H1 (cell line): ENCODE measurements around the gene LIMK2. TPM values are rescaled to one million over a fixed set of nuclear protein-coding genes. Genes with fewer than 3 reads are reported as not detected.

Experiments used
- CTCF ChIA-PET: fragments of 300-600 bp; sonication (Branson Sonifier 250); formaldehyde crosslinking; loops from one replicate; lab custom pipeline; 2021; ENCODE audit not compliant: partially characterized antibody; lab: Charles Lee
- POLR2A ChIA-PET: fragments of 300-600 bp; sonication (Branson Sonifier 250); formaldehyde crosslinking; loops from one replicate; lab custom pipeline; 2021; ENCODE audit warnings: inconsistent platforms; ENCODE audit not compliant: partially characterized antibody; lab: Charles Lee
- DNase-seq, 2 experiments: peaks; one replicate each; pipeline versions ENCODE4 v3.0.0 to v3.0.0-alpha.2; 2010 to 2022; ENCODE audit warnings: low spot score in 2 of 2, low read depth in 1 of 2, mixed read lengths in 1 of 2
- FAIRE-seq: peaks from 2 replicates; lab custom pipeline; 2011; peaks lifted over from hg19 to GRCh38; lab: Jason Lieb, UNC
- H2AFZ ChIP-seq: 2 replicates; pipeline ENCODE4 v1.8.1; 2012; ENCODE audit warnings: low read length, inconsistent platforms
- H2AK5ac ChIP-seq: 2 replicates; pipeline ENCODE4 v1.6.1; 2013; ENCODE audit warnings: low read depth, low read length
- H2BK120ac ChIP-seq: replicated peaks from 2 replicates; pipeline ENCODE3; 2013; ENCODE audit warnings: low read depth, low read length, inconsistent platforms
- H2BK12ac ChIP-seq: 2 replicates; pipeline ENCODE4 v1.6.1; 2013; ENCODE audit warnings: low read depth, low read length
- H2BK15ac ChIP-seq: 2 replicates; pipeline ENCODE4 v1.6.1; 2013; ENCODE audit warnings: low read length
- H2BK20ac ChIP-seq: 2 replicates; pipeline ENCODE4 v1.6.1; 2013; ENCODE audit warnings: low read length
- H2BK5ac ChIP-seq: 2 replicates; pipeline ENCODE4 v1.6.1; 2013; ENCODE audit warnings: low read depth, low read length
- H3K14ac ChIP-seq: 2 replicates; pipeline ENCODE4 v1.6.1; 2013; ENCODE audit warnings: inconsistent platforms; ENCODE audit not compliant: insufficient read length
- H3K18ac ChIP-seq: 2 replicates; pipeline ENCODE4 v1.6.1; 2013; ENCODE audit warnings: low read length; ENCODE audit errors: extremely low read depth
- H3K23ac ChIP-seq: 2 replicates; pipeline ENCODE4 v1.6.1; 2013; ENCODE audit warnings: inconsistent platforms; ENCODE audit not compliant: insufficient read length
- H3K23me2 ChIP-seq: 2 replicates; pipeline ENCODE4 v1.6.1; 2013; ENCODE audit warnings: low read depth, low read length
- H3K27ac ChIP-seq: 2 replicates; pipeline ENCODE4 v1.6.1; 2011; ENCODE audit warnings: low read depth, low read length, inconsistent platforms
- H3K27me3 ChIP-seq, 4 experiments: replicated peaks in 1 of 4; 1 replicate in 1 of 4; 2 replicates in 3 of 4; pipeline versions ENCODE4 v1.6.1 to v1.8.1; 2011 to 2013; ENCODE audit warnings: low read length in 3 of 4, mild to moderate bottlenecking in 3 of 4, inconsistent platforms in 2 of 4, mixed read lengths in 2 of 4, moderate library complexity in 1 of 4; ENCODE audit not compliant: control insufficient read depth in 3 of 4, insufficient read depth in 3 of 4; ENCODE audit errors: extremely low read depth in 1 of 4
- H3K36me3 ChIP-seq, 4 experiments: 2 replicates each; pipeline versions ENCODE4 v1.6.1 to v1.8.1; 2011 to 2013; ENCODE audit warnings: mild to moderate bottlenecking in 4 of 4, low read length in 3 of 4, moderate library complexity in 2 of 4, control low read depth in 1 of 4, inconsistent platforms in 1 of 4; ENCODE audit not compliant: insufficient read depth in 4 of 4, control insufficient read depth in 2 of 4
- H3K4ac ChIP-seq: replicated peaks from 2 replicates; pipeline ENCODE3; 2013; ENCODE audit warnings: low read length, low read depth, mixed read lengths, inconsistent platforms; ENCODE audit not compliant: insufficient read length
- H3K4me1 ChIP-seq, 4 experiments: replicated peaks in 1 of 4; 1 replicate in 1 of 4; 2 replicates in 3 of 4; pipeline versions ENCODE4 v1.6.1 to v1.8.1; 2011 to 2013; ENCODE audit warnings: low read length in 3 of 4, inconsistent platforms in 2 of 4, mixed read lengths in 1 of 4; ENCODE audit not compliant: insufficient read depth in 4 of 4, control insufficient read depth in 3 of 4
- H3K4me2 ChIP-seq, 2 experiments: 2 replicates each; pipeline versions ENCODE4 v1.6.1 to v1.8.1; 2011 to 2013; ENCODE audit warnings: low read depth in 2 of 2, low read length in 2 of 2, control low read depth in 1 of 2, inconsistent platforms in 1 of 2, mild to moderate bottlenecking in 1 of 2; ENCODE audit not compliant: insufficient read depth in 1 of 2
- H3K4me3 ChIP-seq, 4 experiments: fragments of 200-600, 300-600 bp in 1 of 4; sonication (generic), shearing (Covaris generic), sonication (Bioruptor Twin) in 1 of 4; 2 replicates each; pipeline versions ENCODE4 v1.5.1 to v1.8.1; 2011 to 2016; ENCODE audit warnings: low read length in 4 of 4, low read depth in 3 of 4, control low read depth in 2 of 4, inconsistent platforms in 2 of 4, mild to moderate bottlenecking in 2 of 4, mixed read lengths in 1 of 4, moderate library complexity in 1 of 4; ENCODE audit not compliant: insufficient read depth in 2 of 4; ENCODE audit errors: extremely low read depth in 1 of 4
- H3K56ac ChIP-seq: replicated peaks from 2 replicates; pipeline ENCODE3; 2013; ENCODE audit warnings: low read depth, mild to moderate bottlenecking, mixed read lengths, low read length, inconsistent platforms; ENCODE audit not compliant: insufficient read length
- H3K79me1 ChIP-seq: 2 replicates; pipeline ENCODE4 v1.6.1; 2013; ENCODE audit warnings: low read depth, low read length, control low read depth
- H3K79me2 ChIP-seq, 2 experiments: 2 replicates each; pipeline versions ENCODE4 v1.6.1 to v1.8.1; 2012 to 2013; ENCODE audit warnings: low read length in 2 of 2, mild to moderate bottlenecking in 2 of 2, inconsistent platforms in 1 of 2; ENCODE audit not compliant: insufficient read depth in 2 of 2, control insufficient read depth in 1 of 2
- H3K9ac ChIP-seq, 4 experiments: replicated peaks in 1 of 4; 1 replicate in 1 of 4; 2 replicates in 3 of 4; pipeline versions ENCODE4 v1.6.1 to v1.8.1; 2011 to 2013; ENCODE audit warnings: low read depth in 3 of 4, low read length in 3 of 4, control low read depth in 2 of 4, mild to moderate bottlenecking in 2 of 4, moderate library complexity in 2 of 4, inconsistent platforms in 1 of 4; ENCODE audit errors: extremely low read depth in 1 of 4
- H3K9me3 ChIP-seq, 2 experiments: 2 replicates each; pipeline versions ENCODE4 v1.6.1 to v1.8.1; 2012 to 2013; ENCODE audit warnings: mild to moderate bottlenecking in 2 of 2, moderate library complexity in 2 of 2, control low read depth in 1 of 2, inconsistent platforms in 1 of 2, low read depth in 1 of 2, low read length in 1 of 2, mixed read lengths in 1 of 2; ENCODE audit not compliant: insufficient read depth in 2 of 2
- H4K20me1 ChIP-seq, 2 experiments: replicated peaks in 1 of 2; 2 replicates each; pipeline versions ENCODE3 to v1.8.1; 2011 to 2013; ENCODE audit warnings: inconsistent platforms in 2 of 2, low read length in 2 of 2, mild to moderate bottlenecking in 1 of 2; ENCODE audit not compliant: insufficient read depth in 2 of 2, control insufficient read depth in 1 of 2
- H4K5ac ChIP-seq: 2 replicates; pipeline ENCODE4 v1.6.1; 2013; ENCODE audit warnings: low read length, low read depth, mixed read lengths, inconsistent platforms; ENCODE audit not compliant: insufficient read length
- H4K8ac ChIP-seq: 2 replicates; pipeline ENCODE4 v1.8.0; 2013; ENCODE audit warnings: mild to moderate bottlenecking, moderate library complexity, low read length, inconsistent platforms; ENCODE audit not compliant: insufficient read depth; ENCODE audit errors: extremely low read depth
- H4K91ac ChIP-seq: replicated peaks from 2 replicates; pipeline ENCODE3; 2013; ENCODE audit warnings: low read length, mixed read lengths, inconsistent platforms; ENCODE audit not compliant: insufficient read length
- ASH2L ChIP-seq: fragments of 200-600, 300-600 bp; sonication (generic); IDR thresholded peaks from one replicate; pipeline ENCODE4 v1.7.1; 2017; ENCODE audit warnings: low read length
- BRCA1 ChIP-seq: IDR thresholded peaks from 2 replicates; pipeline ENCODE4 v1.6.1; 2012; ENCODE audit warnings: low read depth, low read length, improper control_type of control experiment
- FOSL1 ChIP-seq: IDR thresholded peaks from 2 replicates; pipeline ENCODE4 v1.6.1; 2011; ENCODE audit warnings: mild to moderate bottlenecking, low read depth, low read length, moderate library complexity; ENCODE audit not compliant: insufficient read depth
- JUND ChIP-seq: IDR thresholded peaks from 2 replicates; pipeline ENCODE4 v1.6.1; 2011; ENCODE audit warnings: mild to moderate bottlenecking, improper control_type of control experiment, low read length
- KDM4A ChIP-seq: IDR thresholded peaks from one replicate; pipeline ENCODE4 v1.7.1; 2012; ENCODE audit warnings: low read depth, mild to moderate bottlenecking, moderate library complexity, low read length, inconsistent platforms; ENCODE audit not compliant: severe bottlenecking
- NANOG ChIP-seq: IDR thresholded peaks from 2 replicates; pipeline ENCODE4 v1.6.1; 2011; ENCODE audit warnings: low read length, low read depth, mild to moderate bottlenecking, inconsistent platforms; ENCODE audit not compliant: insufficient read depth, poor library complexity, severe bottlenecking
- NRF1 ChIP-seq: IDR thresholded peaks from 2 replicates; pipeline ENCODE4 v1.6.1; 2011; ENCODE audit warnings: mild to moderate bottlenecking, low read depth, low read length, improper control_type of control experiment
- RFX5 ChIP-seq: IDR thresholded peaks from 2 replicates; pipeline ENCODE4 v1.6.1; 2011; ENCODE audit warnings: low read depth, low read length, improper control_type of control experiment, borderline replicate concordance
- SIX5 ChIP-seq: IDR thresholded peaks from 2 replicates; pipeline ENCODE4 v1.6.1; 2011; ENCODE audit warnings: mild to moderate bottlenecking, low read depth, low read length
- SRF ChIP-seq: IDR thresholded peaks from 2 replicates; pipeline ENCODE4 v1.6.1; 2011; ENCODE audit warnings: mild to moderate bottlenecking, low read depth, low read length, moderate library complexity
- USF2 ChIP-seq: IDR thresholded peaks from 2 replicates; pipeline ENCODE4 v1.6.1; 2011; ENCODE audit warnings: low read length, improper control_type of control experiment
- WGBS, 2 experiments: shearing (Covaris generic) in 1 of 2; methylation state at CpG; one replicate each; pipeline versions ENCODE4 v1.1.6 to v1.1.7; 2013 to 2015; ENCODE audit warnings: low lambda C conversion rate in 2 of 2, mixed read lengths in 2 of 2, inconsistent platforms in 1 of 2, low coverage in 1 of 2, missing lambda C conversion rate in 1 of 2; ENCODE audit not compliant: insufficient replicate concordance in 2 of 2, insufficient coverage in 1 of 2, insufficient read length in 1 of 2; ENCODE audit errors: extremely low coverage in 1 of 2, missing lambda C conversion rate in 1 of 2; 5-methylcytosine and 5-hydroxymethylcytosine counted together
- polyA plus RNA-seq, 7 experiments: library from polyadenylated mRNA; depleted of rRNA in 3 of 7; stranded (reverse) in 5 of 7; unstranded in 2 of 7; fragments of >200 nt in 5 of 7; fragments of 200-250 nt in 2 of 7; gene quantifications; 1 replicate in 5 of 7; 2 replicates in 1 of 7; 4 replicates in 1 of 7; pipeline versions ENCODE4 v1.2.1 to v1.2.3, GENCODE V29; 2011 to 2013; ENCODE audit warnings: missing spikeins in 2 of 7, mixed read lengths in 2 of 7
- total RNA-seq: library from RNA; stranded (reverse); fragmentation: NEBNext Ultra II Directional; extraction: Animal tissue kit (Norgen Biotek cat#: 25700); gene quantifications from 2 replicates; pipeline ENCODE4 v1.2.1, GENCODE V29; 2021

LIMK2 gene
- total and polyA plus RNA-seq, 2 of the 8 experiments (the other 6 are each of a cell fraction or from before 2014, with no cell fraction given), result 13.2 to 37.6 TPM

- Histone ChIP-seq H3K4me3 (peak overlapping the region in 2 of 4 experiments; percentile 11 to 26; a peak in 4 of 8 replicates), H4K5ac (no peak overlapping the region), H3K23me2 (no peaks in the 10 kb centered on the region), H3K18ac (peak overlapping the region; percentile 56; the same call in 1 of the 2 replicates), H3K9me3 (no peaks in the 10 kb centered on the region), H4K8ac (no peak overlapping the region), H2BK120ac (no peak overlapping the region), H3K9ac (peak overlapping the region in 2 of 4 experiments; percentile 20 to 39; a peak in 4 of 7 replicates), H3K23ac (no peak overlapping the region), H3K14ac (no peak overlapping the region), H3K27me3 (no peaks in the 10 kb centered on the region), H4K91ac (no peak overlapping the region), H2AK5ac (no peak overlapping the region), H3K79me2 (no peaks in the 10 kb centered on the region), H4K20me1 (peaks cover 3% of the 10 kb centered on the region in 2 experiments), H3K27ac (peak overlapping the region; percentile 44), H3K79me1 (no peaks in the 10 kb centered on the region), H3K4me1 (peaks cover 0 to 13% (median 5%) of the 10 kb centered on the region in 4 experiments; a peak in 4 of 7 replicates), H2BK12ac (no peak overlapping the region; the same call in 1 of the 2 replicates), H3K56ac (no peak overlapping the region), H3K36me3 (peaks cover 6 to 55% (median 15%) of the 10 kb centered on the region in 4 experiments), H2BK20ac (0 out of 2 replicates have a peak overlapping the region, but pooled peaks have one; percentile 6), H3K4ac (no peak overlapping the region), H2AFZ (no peak overlapping the region), H2BK5ac (peak overlapping the region; percentile 72; the same call in 1 of the 2 replicates), H2BK15ac (no peak overlapping the region), H3K4me2 (peak overlapping the region; percentile 28 to 58)
- WGBS, 2 experiments, result 46% methylated on average over 2 of the region's 3 CpGs; no CpG with 5 or more reads in 1 of the 2 experiments
- ChIA-PET CTCF (interaction anchor here (0.6 to 8.2 kb wide), 23 partner anchors 12 to 323 kb away, joined by 3 to 122 read pairs (median 4); partner anchors contain the start of genes LIMK2 and PLA2G3), POLR2A (interaction anchor here (0.8 to 6.0 kb wide), 11 partner anchors 11 to 186 kb away, joined by 3 to 30 read pairs (median 3); partner anchors contain the start of gene LIMK2)
- no peak for DNase-seq
- FAIRE-seq, result peak; percentile 93
- no peak for TF ChIP-seq NRF1
- TF ChIP-seq USF2, result no peak
- TF ChIP-seq BRCA1, result no peak
- TF ChIP-seq JUND, result 0 out of 2 replicates have a peak, but pooled peaks have one; percentile 11
- TF ChIP-seq ASH2L, result peak; percentile 38
- no peak for TF ChIP-seq SRF
- TF ChIP-seq NANOG, result peak; percentile 15
- no peak for TF ChIP-seq FOSL1
- no peak for TF ChIP-seq KDM4A
- no peak for TF ChIP-seq SIX5
- no peak for TF ChIP-seq RFX5
Observed at GRCh38 chr22:31269892-31270579, 57.9 kb downstream of the LIMK2 start.
